HepG2 (cell line): ENCODE results near the gene WNK1. TPM values are rescaled to one million over a fixed set of nuclear protein-coding genes. Genes with fewer than 3 reads are reported as not detected.

Experiments used
- AKAP8 ChIP-seq: sonication (generic); formaldehyde crosslinking; IDR thresholded peaks from 2 replicates; pipeline ENCODE4 v1.5.1; 2020; ENCODE audit warnings: mild to moderate bottlenecking, missing genetic modification reagents
- ARNT2 ChIP-seq: sonication (generic); formaldehyde crosslinking; IDR thresholded peaks from 2 replicates; pipeline ENCODE4 v1.8.0; 2022; ENCODE audit warnings: mild to moderate bottlenecking, low read depth, missing genetic modification reagents, moderate library complexity
- ETV6 ChIP-seq: sonication (generic); formaldehyde crosslinking; conservative IDR thresholded peaks from 2 replicates; pipeline ENCODE4 v1.4.0; 2020; ENCODE audit warnings: missing genetic modification reagents
- GZF1 ChIP-seq: sonication (generic); formaldehyde crosslinking; IDR thresholded peaks from 2 replicates; pipeline ENCODE4 v1.5.1; 2020; ENCODE audit warnings: mild to moderate bottlenecking, missing genetic modification reagents
- MXI1 ChIP-seq: IDR thresholded peaks from 3 replicates; pipeline ENCODE4 v1.6.1; 2012; ENCODE audit warnings: low read depth, low read length, inconsistent platforms, borderline replicate concordance
- PCBP2 ChIP-seq: fragments of 200-400 bp; formaldehyde crosslinking; optimal IDR thresholded peaks from 2 replicates; pipeline ENCODE3; 2018; ENCODE audit warnings: low read length, low read depth; ENCODE audit not compliant: poor library complexity, severe bottlenecking
- SPEN ChIP-seq: sonication (generic); formaldehyde crosslinking; IDR thresholded peaks from 2 replicates; pipeline ENCODE4 v1.5.1; 2020; ENCODE audit warnings: low read depth, mild to moderate bottlenecking, missing genetic modification reagents
- TOPORS ChIP-seq: sonication (generic); formaldehyde crosslinking; IDR thresholded peaks from 2 replicates; pipeline ENCODE4 v1.8.0; 2023; ENCODE audit warnings: mild to moderate bottlenecking, missing genetic modification reagents
- ZNF232 ChIP-seq: sonication (generic); formaldehyde crosslinking; IDR thresholded peaks from 2 replicates; pipeline ENCODE4 v1.4.0; 2020; ENCODE audit warnings: missing genetic modification reagents, borderline replicate concordance
- ZNF276 ChIP-seq: sonication (generic); formaldehyde crosslinking; IDR thresholded peaks from 2 replicates; pipeline ENCODE4 v1.4.0; 2020; ENCODE audit warnings: mild to moderate bottlenecking, low read depth, missing genetic modification reagents
- ZNF468 ChIP-seq: sonication (generic); formaldehyde crosslinking; IDR thresholded peaks from 2 replicates; pipeline ENCODE4 v1.8.0; 2022; ENCODE audit warnings: mild to moderate bottlenecking, moderate library complexity, missing genetic modification reagents
- ZNF496 ChIP-seq: sonication (generic); formaldehyde crosslinking; IDR thresholded peaks from 2 replicates; pipeline ENCODE4 v1.8.1; 2023; ENCODE audit warnings: mild to moderate bottlenecking, moderate library complexity, missing genetic modification reagents; ENCODE audit not compliant: insufficient replicate concordance
- ZNF550 ChIP-seq: sonication (generic); formaldehyde crosslinking; IDR thresholded peaks from 2 replicates; pipeline ENCODE4 v1.4.0; 2020; ENCODE audit warnings: mild to moderate bottlenecking, missing genetic modification reagents, borderline replicate concordance
- ZNF552 ChIP-seq: sonication (generic); formaldehyde crosslinking; IDR thresholded peaks from 2 replicates; pipeline ENCODE4 v1.9.0; 2022; ENCODE audit warnings: missing genetic modification reagents, mild to moderate bottlenecking, borderline replicate concordance
- polyA plus RNA-seq, 8 experiments: library from polyadenylated mRNA; depleted of rRNA in 3 of 8; stranded (reverse) in 7 of 8; unstranded in 1 of 8; fragments of >200 nt; fragmentation: Illumina TruSeq in 4 of 8; extraction: Trizol in 4 of 8; gene quantifications; 2 replicates each; pipeline versions ENCODE4 v1.2.1 to v1.2.3, GENCODE V29; 2011 to 2016; ENCODE audit warnings: low read depth in 4 of 8, missing spikeins in 1 of 8, mixed read lengths in 1 of 8; ENCODE audit not compliant: insufficient read depth in 1 of 8
- total RNA-seq, 5 experiments: library from RNA; depleted of rRNA; stranded (reverse); fragments of >200 nt; fragmentation: Illumina TruSeq; extraction: Trizol; gene quantifications; 2 replicates each; pipeline ENCODE4 v1.2.3, GENCODE V29; 2016; ENCODE audit warnings: low read depth in 1 of 5
- TF ChIP-seq, protein P1 (sequence below), 2 experiments: sonication (generic) in 1 of 2; formaldehyde crosslinking in 1 of 2; IDR thresholded peaks; 2 replicates each; pipeline versions ENCODE4 v1.6.1 to v1.9.0; 2014 to 2022; ENCODE audit warnings: antibody characterized with exemption in 1 of 2, borderline replicate concordance in 1 of 2, inconsistent platforms in 1 of 2, low read depth in 1 of 2, missing genetic modification reagents in 1 of 2
- TF ChIP-seq, protein P2 (sequence below): sonication (generic); formaldehyde crosslinking; IDR thresholded peaks from 2 replicates; pipeline ENCODE4 v1.9.0; 2022; ENCODE audit warnings: missing genetic modification reagents, mild to moderate bottlenecking, borderline replicate concordance
- TF ChIP-seq, protein P3 (sequence below): sonication (generic); formaldehyde crosslinking; IDR thresholded peaks from 2 replicates; pipeline ENCODE4 v1.9.0; 2021; ENCODE audit warnings: missing genetic modification reagents, borderline replicate concordance

WNK1 gene
- total and polyA plus RNA-seq, 2 of the 13 experiments (the other 11 are each of a cell fraction or from before 2014, with no cell fraction given), result 31.1 to 54.8 TPM

GRCh38 chr12:949453-950191 lies 197.2 kb downstream of the WNK1 start, which contains the start of gene RAD52 (continued):
- TF ChIP-seq, protein P1, sequence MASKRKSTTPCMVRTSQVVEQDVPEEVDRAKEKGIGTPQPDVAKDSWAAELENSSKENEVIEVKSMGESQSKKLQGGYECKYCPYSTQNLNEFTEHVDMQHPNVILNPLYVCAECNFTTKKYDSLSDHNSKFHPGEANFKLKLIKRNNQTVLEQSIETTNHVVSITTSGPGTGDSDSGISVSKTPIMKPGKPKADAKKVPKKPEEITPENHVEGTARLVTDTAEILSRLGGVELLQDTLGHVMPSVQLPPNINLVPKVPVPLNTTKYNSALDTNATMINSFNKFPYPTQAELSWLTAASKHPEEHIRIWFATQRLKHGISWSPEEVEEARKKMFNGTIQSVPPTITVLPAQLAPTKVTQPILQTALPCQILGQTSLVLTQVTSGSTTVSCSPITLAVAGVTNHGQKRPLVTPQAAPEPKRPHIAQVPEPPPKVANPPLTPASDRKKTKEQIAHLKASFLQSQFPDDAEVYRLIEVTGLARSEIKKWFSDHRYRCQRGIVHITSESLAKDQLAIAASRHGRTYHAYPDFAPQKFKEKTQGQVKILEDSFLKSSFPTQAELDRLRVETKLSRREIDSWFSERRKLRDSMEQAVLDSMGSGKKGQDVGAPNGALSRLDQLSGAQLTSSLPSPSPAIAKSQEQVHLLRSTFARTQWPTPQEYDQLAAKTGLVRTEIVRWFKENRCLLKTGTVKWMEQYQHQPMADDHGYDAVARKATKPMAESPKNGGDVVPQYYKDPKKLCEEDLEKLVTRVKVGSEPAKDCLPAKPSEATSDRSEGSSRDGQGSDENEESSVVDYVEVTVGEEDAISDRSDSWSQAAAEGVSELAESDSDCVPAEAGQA (IDR thresholded peaks at IDR 0.05; ENCODE audit: low read depth), result no peak
- TF ChIP-seq, protein P1 (CRISPR knock-in tag; IDR thresholded peaks at IDR 0.05; ENCODE audit: borderline replicate concordance), result no peak
- TF ChIP-seq ARNT2 (CRISPR knock-in tag) (0 out of 2 replicates have a peak, but pooled peaks have one; percentile 53), MXI1 (peak; percentile 30; the same call in 1 of the 3 replicates), ZNF552 (no peak; the same call in 1 of the 2 replicates), GZF1 (CRISPR knock-in tag) (peak; percentile 50; the same call in 1 of the 2 replicates), AKAP8 (CRISPR knock-in tag) (no peak), PCBP2 (no peak), ZNF468 (CRISPR knock-in tag) (no peak), SPEN (CRISPR knock-in tag) (peak; percentile 83), ZNF276 (CRISPR knock-in tag) (no peak), ZNF550 (CRISPR knock-in tag) (no peak), ZNF496 (CRISPR knock-in tag) (no peak), TOPORS (peak; percentile 68; the same call in 1 of the 2 replicates), ZNF232 (CRISPR knock-in tag) (no peak), ETV6 (CRISPR knock-in tag) (no peak)
- TF ChIP-seq, protein P2, sequence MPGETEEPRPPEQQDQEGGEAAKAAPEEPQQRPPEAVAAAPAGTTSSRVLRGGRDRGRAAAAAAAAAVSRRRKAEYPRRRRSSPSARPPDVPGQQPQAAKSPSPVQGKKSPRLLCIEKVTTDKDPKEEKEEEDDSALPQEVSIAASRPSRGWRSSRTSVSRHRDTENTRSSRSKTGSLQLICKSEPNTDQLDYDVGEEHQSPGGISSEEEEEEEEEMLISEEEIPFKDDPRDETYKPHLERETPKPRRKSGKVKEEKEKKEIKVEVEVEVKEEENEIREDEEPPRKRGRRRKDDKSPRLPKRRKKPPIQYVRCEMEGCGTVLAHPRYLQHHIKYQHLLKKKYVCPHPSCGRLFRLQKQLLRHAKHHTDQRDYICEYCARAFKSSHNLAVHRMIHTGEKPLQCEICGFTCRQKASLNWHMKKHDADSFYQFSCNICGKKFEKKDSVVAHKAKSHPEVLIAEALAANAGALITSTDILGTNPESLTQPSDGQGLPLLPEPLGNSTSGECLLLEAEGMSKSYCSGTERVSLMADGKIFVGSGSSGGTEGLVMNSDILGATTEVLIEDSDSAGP (CRISPR knock-in tag), result peak; percentile 92; the same call in 1 of the 2 replicates
- TF ChIP-seq, protein P3, sequence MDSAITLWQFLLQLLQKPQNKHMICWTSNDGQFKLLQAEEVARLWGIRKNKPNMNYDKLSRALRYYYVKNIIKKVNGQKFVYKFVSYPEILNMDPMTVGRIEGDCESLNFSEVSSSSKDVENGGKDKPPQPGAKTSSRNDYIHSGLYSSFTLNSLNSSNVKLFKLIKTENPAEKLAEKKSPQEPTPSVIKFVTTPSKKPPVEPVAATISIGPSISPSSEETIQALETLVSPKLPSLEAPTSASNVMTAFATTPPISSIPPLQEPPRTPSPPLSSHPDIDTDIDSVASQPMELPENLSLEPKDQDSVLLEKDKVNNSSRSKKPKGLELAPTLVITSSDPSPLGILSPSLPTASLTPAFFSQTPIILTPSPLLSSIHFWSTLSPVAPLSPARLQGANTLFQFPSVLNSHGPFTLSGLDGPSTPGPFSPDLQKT (CRISPR knock-in tag), result no peak
